ENCODE results near the gene THSD4.
A peak's percentile ranks its signal among the peaks of the same experiment; 100 is the strongest.

THSD4 gene

DNA sequence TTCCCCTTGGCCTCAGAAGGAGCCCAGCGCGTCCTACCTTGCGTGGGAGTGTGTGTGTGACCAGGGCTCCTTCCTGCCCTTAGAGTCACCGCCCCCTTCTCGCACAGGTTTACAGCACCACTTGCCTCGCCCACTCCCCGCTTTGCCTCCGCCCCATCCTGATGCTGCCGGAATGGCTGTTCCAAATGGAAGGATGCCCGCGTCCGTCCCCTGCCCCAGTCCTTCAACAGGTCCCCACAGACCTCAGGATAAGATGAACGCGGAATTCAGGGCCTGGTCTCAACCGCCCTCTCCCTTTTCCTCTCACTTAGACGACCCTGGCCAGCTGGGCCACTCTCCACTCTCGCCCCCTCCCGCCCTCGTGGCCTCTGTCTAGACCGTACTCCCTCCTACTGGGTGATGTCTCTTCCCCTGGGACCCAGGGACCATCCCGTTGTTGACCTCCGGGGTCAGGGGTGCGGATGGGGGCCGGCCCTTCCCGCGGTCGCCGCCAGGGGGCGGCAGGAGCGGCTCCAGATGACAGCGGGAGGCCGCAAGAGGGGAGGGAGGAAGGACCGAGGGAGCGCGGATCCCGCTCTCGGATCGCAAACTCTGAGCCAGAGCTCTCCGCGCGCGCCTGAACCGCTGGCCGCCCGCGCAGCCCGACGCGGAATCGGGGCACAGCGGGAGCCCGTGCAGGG lies at the start of gene THSD4:
Gene THSD4, plus strand, starts transcription at position 585 of the 680 bp plus-strand sequence.
- peak; percentile 84 for DNase-seq (ENCODE audit: low spot score)

DNA sequence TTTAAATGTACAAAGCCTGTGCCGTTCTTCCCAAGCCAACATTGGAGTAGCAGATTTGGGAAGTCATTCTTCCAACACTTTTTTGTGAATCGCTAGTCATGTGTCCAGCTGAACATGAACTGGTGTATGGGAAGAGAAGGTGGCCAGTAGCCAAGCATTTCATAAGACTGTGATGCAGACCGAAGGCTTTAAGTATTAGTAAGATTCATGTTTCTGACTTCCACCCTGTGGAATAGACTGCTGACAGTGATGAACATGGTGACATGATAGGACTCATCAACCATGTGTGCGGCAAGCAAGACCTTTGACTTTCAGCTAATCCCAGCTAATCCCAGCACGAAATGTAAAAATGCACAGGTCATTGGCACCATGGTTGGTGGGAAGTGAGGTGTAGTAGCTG lies 48.3 kb upstream of the THSD4 start:
- DNase-seq (ENCODE audit: low spot score): no peak

- DNase-seq (ENCODE audit: low spot score): no peak
These were observed 45.6 kb upstream of the THSD4 start for GRCh38 chr15:71069693-71070092.

- no peak for DNase-seq (ENCODE audit: low spot score)
These were observed 43.7 kb upstream of the THSD4 start for GRCh38 chr15:71071529-71071928.

- no peak for DNase-seq (ENCODE audit: low spot score)
These were observed 42.8 kb upstream of the THSD4 start for GRCh38 chr15:71072423-71072822.

- no peak for DNase-seq (ENCODE audit: low spot score)
These were observed 36.6 kb upstream of the THSD4 start for GRCh38 chr15:71078506-71079207.

GRCh38 chr15:71079208-71080044 lies 35.8 kb upstream of the THSD4 start:
- DNase-seq (ENCODE audit: low spot score): peak; percentile 80

DNA sequence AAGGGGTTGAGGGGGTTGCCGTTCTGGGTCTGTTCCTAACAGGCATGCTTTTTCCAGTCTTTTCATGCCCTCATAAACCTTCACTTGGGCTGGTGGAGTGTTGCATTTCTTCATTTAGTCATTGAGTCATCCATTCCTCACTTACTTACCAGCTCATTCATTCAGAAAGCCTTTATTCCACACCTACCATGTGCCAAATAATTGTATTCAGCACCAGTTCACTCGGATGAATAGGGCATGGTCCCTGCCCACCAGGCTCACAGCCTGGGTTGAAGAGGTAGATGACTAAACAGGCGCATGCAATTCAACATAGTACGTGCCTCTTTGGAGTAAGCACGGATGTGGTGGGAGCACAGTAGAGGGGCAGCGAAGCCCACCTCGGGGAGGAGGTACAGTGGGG lies 35.1 kb upstream of the THSD4 start:
- DNase-seq (ENCODE audit: low spot score): peak; percentile 40

GRCh38 chr15:71080705-71081104 lies 34.6 kb upstream of the THSD4 start:
- peak; percentile 50 for DNase-seq (ENCODE audit: low spot score)

- no peak for DNase-seq (ENCODE audit: low spot score)
These were observed 32.5 kb upstream of the THSD4 start for GRCh38 chr15:71082803-71083202.

DNA sequence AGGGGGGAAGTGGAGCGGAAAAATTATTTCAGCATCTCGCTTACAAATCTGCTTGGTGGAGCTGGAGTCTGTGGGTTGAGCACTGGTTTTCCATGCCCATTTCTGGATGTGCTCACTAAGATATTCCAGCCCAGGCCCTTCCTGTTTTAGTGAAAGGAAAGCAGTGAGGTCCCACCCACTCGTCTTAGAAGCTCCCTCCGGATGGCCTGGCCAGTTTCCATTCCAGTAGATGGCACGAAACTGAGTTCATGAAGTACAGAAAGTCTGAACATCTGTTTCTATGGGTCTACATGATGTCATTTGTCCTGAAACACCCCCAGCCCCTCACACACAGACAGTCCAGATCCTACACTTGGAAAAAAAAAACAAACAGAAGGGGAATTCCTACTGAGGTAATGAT lies 31.9 kb upstream of the THSD4 start:
- no peak for DNase-seq (ENCODE audit: low spot score)

DNA sequence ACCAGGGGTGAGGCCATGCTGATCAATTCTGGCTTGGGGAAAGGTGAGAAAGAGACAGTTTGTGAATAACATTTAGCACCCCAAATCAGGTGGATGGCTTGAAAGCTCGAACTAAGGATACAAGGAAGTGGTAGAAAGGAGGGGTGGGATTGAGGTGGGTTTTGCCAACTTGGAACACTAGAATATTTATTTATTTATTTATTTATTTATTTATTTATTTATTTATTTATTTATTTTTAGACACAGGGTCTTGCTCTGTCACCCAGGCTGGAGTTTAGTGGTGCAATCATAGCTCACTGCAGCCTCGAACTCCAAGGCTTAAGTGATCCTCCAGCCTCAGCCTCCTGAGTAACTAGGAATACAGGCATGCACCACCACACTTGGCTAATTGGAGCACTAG lies 31.0 kb upstream of the THSD4 start:
- no peak for DNase-seq (ENCODE audit: low spot score)

DNA sequence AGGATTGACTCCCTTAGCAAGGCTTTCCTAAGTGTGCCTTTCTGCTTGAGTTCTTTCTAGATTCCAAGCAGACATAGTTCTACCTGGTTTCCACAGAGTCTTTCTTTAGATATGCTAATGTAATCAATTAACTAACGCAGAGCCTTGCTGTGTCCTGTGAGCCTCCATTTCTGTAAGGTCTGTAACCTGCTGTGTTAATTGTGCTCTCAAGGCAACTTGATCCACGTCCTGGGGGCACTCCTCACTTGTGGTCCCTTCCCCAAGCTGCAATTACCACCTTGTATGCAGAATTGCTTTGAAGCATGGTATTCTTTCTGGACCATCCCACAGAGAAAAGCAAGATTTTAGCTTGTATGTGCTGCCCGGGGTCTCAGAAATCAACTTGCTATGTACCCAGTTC lies 29.5 kb upstream of the THSD4 start:
- DNase-seq (ENCODE audit: low spot score): no peak

DNA sequence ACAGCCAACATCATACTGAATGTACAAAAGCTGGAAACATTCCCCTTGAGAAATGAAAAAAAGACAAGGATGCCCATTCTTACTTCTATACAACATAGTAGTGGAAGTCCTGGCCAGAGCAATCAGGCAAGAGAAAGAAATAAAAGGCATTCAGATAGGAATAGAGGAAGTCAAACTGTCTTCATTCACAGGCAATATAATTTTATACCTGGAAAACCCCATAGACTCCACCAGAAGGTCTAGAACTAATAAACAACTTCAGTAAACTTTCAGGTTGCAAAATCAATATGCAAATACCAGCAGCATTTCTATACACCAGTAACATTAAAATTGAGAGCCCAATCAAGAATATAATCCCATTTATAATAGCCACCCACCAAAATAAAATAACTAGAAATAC lies 27.1 kb upstream of the THSD4 start:
- DNase-seq (ENCODE audit: low spot score): no peak

DNA sequence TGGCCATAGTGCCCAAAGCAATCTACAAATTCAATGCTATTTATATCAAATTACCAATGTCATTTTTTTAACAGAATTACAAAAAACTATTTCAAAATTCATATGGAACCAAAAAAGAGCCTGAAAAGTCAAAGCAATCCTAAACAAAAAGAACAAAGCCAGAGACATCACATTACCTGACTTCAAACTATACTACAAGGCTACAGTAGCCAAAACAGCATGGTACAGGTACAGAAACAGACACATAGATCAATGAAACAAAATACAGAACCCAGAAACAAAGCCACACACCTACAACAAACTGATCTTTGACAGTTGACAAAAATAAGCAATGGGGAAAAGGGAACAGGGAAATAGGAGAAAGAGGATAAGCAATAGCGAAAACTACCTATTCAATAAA lies 26.6 kb upstream of the THSD4 start:
- no peak for DNase-seq (ENCODE audit: low spot score)

GRCh38 chr15:71089801-71090200 lies 25.5 kb upstream of the THSD4 start:
- DNase-seq (ENCODE audit: low spot score): no peak

DNA sequence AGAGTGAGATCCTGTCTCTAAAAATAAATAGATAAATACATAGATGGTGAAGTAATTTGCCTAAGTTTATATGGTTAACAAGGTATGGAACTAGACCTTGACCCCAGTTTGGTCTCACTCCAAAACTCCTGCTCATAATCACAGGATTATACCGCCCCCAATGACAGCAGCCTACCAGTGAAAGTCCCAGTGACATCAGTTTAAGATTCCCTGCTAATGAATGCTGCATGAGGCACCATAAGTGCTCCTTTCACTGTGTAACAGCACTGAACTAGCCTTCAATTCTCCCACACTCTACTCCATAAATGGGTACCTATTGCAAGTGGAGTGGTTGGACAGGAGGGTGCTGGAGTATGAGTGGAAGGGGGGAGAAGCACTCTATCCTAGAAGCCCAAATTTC lies 23.7 kb upstream of the THSD4 start:
- no peak for DNase-seq (ENCODE audit: low spot score)

- DNase-seq (ENCODE audit: low spot score): no peak
These were observed 23.1 kb upstream of the THSD4 start for GRCh38 chr15:71092056-71092600.

- peak; percentile 95 for DNase-seq (ENCODE audit: low spot score)
These were observed 21.9 kb upstream of the THSD4 start for GRCh38 chr15:71093054-71094024.

DNA sequence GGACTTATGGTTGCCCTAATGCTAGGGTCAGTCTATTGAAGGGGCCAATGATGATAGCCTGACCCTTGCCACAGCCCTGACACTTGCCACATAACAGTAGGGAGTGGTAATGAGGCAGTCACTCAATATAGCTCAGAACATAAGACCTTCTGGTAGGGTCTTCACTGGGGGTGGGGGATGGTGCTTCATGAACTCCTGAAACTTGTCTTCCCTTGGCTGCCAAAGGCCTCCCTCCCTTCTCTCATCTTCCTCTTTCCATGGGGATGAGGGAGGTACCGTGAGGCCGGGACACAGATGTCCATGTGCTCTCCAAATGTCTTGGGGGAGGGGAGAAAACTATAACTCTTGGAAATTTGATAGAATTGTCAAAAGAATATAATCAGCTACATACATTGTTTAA lies 21.1 kb upstream of the THSD4 start:
- no peak for DNase-seq (ENCODE audit: low spot score)

DNA sequence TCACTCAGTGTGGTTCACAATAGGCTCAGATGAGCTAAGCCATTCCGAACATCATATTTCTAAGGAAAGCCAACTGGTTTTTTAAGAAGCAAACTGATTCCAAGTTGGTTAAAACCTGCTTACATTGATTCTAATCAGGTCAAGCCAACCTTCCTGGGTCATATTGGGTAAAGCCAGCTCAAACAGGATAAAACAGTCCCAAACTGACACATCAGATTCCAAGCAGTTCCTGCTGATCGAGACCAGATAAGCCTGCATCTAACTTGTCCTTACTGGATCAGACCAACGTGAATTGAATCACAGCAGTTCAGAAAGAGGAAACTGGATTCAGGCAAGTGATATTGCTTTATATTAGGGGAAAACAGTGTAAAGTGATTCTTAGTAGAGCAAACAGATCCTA lies 18.6 kb upstream of the THSD4 start:
- peak; percentile 19 for DNase-seq (ENCODE audit: low spot score)
